T1000 (cell line): ENCODE results near the gene OVCH1.
"Not testable (repeated sequence)": the region's sequence is repeated elsewhere in the genome, so short reads cannot be mapped to it uniquely, and the experiment has no call there.

Source experiments
- DNase-seq: peaks from one replicate; lab custom pipeline; 2025; ENCODE audit warnings: mixed read lengths; lab: John Stamatoyannopoulos, UW

The OVCH1 gene

GRCh38 chr12:29503283-29503682 lies 5.8 kb upstream of the OVCH1 start:
- DNase-seq, result no peak

- no peak for DNase-seq
Observed at GRCh38 chr12:29499235-29499634, 1.7 kb upstream of the OVCH1 start.

- DNase-seq, result no peak
Observed at GRCh38 chr12:29492891-29493290, 4.6 kb downstream of the OVCH1 start.

- no peak for DNase-seq
Observed at GRCh38 chr12:29486972-29487371, 10.5 kb downstream of the OVCH1 start.

GRCh38 chr12:29463198-29463597 lies 34.3 kb downstream of the OVCH1 start:
- no peak for DNase-seq

GRCh38 chr12:29460082-29460481 lies 37.4 kb downstream of the OVCH1 start:
- no peak for DNase-seq

GRCh38 chr12:29455087-29455486 lies 42.4 kb downstream of the OVCH1 start:
- no peak for DNase-seq

- no peak for DNase-seq
Observed at GRCh38 chr12:29451888-29452287, 45.6 kb downstream of the OVCH1 start.

GRCh38 chr12:29448157-29448556 lies 49.3 kb downstream of the OVCH1 start:
- no peak for DNase-seq

- DNase-seq, result no peak
Observed at GRCh38 chr12:29447285-29447975, 50.1 kb downstream of the OVCH1 start.

GRCh38 chr12:29439506-29439905 lies 58.0 kb downstream of the OVCH1 start:
- DNase-seq, result no peak

- DNase-seq, result no peak
Observed at GRCh38 chr12:29438752-29439408, 58.6 kb downstream of the OVCH1 start.

- no peak for DNase-seq
Observed at GRCh38 chr12:29437575-29437974, 59.9 kb downstream of the OVCH1 start.

GRCh38 chr12:29436815-29437214 lies 60.7 kb downstream of the OVCH1 start:
- not testable (repeated sequence) for DNase-seq

GRCh38 chr12:29431513-29431912 lies 66.0 kb downstream of the OVCH1 start:
- no peak for DNase-seq

- DNase-seq, result no peak
Observed at GRCh38 chr12:29430716-29431044, 66.8 kb downstream of the OVCH1 start.

GRCh38 chr12:29429999-29430715 lies 67.3 kb downstream of the OVCH1 start:
- DNase-seq, result no peak

GRCh38 chr12:29428633-29429032 lies 68.9 kb downstream of the OVCH1 start:
- no peak for DNase-seq

GRCh38 chr12:29427964-29428363 lies 69.5 kb downstream of the OVCH1 start:
- no peak for DNase-seq

- DNase-seq, result no peak
Observed at GRCh38 chr12:29426498-29426897, 71.0 kb downstream of the OVCH1 start.

- no peak for DNase-seq
Observed at GRCh38 chr12:29425722-29426121, 71.8 kb downstream of the OVCH1 start.

- no peak for DNase-seq
Observed at GRCh38 chr12:29416748-29417147, 80.7 kb downstream of the OVCH1 start.

- DNase-seq, result no peak
Observed at GRCh38 chr12:29415111-29415510, 82.4 kb downstream of the OVCH1 start.
